AG04450 (cell line): ENCODE results near the gene SLC5A12. TPM values are rescaled to one million over a fixed set of nuclear protein-coding genes. Genes with fewer than 3 reads are reported as not detected.

Experiments
- CTCF ChIA-PET: fragments of 300-600, 350-600 bp; formaldehyde crosslinking; extraction: SDS; loops from one replicate; lab custom pipeline; 2022; ENCODE audit warnings: antibody characterized with exemption, inconsistent platforms; lab: Charles Lee
- POLR2A ChIA-PET: fragments of 350-600 bp; formaldehyde crosslinking; extraction: SDS; loops from one replicate; lab custom pipeline; 2021; ENCODE audit warnings: antibody characterized with exemption, inconsistent platforms; lab: Yijun Ruan, JAX
- DNase-seq: peaks from one replicate; pipeline ENCODE4 v3.0.0-alpha.2; 2011; ENCODE audit warnings: low read depth, low spot score
- H3K27ac ChIP-seq: one replicate; pipeline ENCODE4 v1.5.1; 2012; ENCODE audit warnings: low read depth, low read length, control low read depth
- H3K27me3 ChIP-seq: one replicate; pipeline ENCODE4 v1.6.0; 2012; ENCODE audit warnings: low read length; ENCODE audit not compliant: control insufficient read depth, insufficient read depth
- H3K4me3 ChIP-seq: 2 replicates; pipeline ENCODE4 v1.5.1; 2011; ENCODE audit warnings: mild to moderate bottlenecking, low read depth, low read length, control low read depth
- H3K9me3 ChIP-seq: 2 replicates; pipeline ENCODE4 v1.5.1; 2012; ENCODE audit warnings: low read length; ENCODE audit not compliant: control insufficient read depth, insufficient read depth
- CTCF ChIP-seq: IDR thresholded peaks from 2 replicates; pipeline ENCODE4 v1.5.1; 2011; ENCODE audit warnings: low read depth, low read length, control low read depth, inconsistent platforms
- polyA plus RNA-seq: library from polyadenylated mRNA; depleted of rRNA; stranded (reverse); fragments of >200 nt; gene quantifications from 2 replicates; pipeline ENCODE4 v1.2.3, GENCODE V29; 2011

SLC5A12 gene
- polyA plus RNA-seq, 1 experiment = not detected

DNA sequence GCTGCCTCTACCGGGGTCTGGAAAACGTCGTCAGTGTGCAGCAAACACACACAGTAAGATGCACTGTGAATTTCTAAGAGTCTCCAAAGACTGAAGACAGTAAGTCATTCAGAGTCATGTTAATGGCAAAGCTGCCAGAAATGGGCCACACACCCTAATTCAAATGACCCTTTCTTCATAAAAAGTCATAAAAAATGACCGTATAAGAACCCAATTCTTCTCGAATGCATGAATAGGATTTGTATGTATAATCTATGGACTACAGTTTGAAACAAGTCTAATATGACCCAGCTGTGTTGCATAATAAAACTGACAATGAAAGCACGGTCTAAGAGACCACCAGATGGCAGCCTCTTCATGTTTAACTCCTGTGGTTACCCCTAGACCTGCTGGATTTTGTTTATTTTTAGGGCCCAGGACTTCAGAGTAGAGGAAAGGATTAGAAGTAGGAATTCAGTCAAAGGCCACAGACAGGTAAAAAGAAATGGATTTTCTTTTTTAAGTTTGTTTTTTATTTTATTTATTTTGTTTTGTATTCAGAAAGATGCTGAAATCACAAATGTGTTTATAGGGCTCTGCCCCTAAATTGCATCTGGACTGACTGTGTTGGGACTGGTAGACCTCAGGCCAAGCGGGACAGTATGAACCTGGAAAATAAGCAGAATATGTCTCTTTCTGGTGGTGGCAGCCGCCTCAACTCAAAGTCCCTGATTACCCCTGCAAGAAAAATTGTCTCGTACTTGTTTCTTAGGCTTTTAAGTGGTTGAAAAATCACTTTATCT, 32.1 kb upstream of the SLC5A12 start:
- POLR2A ChIA-PET = no interaction called here
- peak; percentile 85 for TF ChIP-seq CTCF

DNA sequence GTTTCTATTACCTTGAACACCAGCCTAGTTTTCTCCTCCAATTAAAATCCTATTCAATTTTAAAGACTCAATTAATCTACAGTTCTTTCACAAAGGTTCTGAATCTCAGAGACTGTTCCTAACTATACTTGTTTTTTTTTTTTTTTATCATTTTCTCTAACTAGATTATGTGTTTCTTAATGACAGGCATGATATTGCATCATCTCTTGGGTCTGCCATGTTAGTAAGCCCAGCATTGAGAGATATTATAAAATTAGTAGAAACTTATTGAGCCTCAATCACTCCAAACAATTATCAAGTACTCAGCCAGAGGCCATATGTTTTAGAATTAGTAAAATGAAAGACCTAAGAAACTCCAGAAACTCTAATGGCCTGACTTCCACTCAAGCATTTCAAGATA, 28.1 kb upstream of the SLC5A12 start:
- no peak overlapping the region for H3K27ac ChIP-seq
- ChIA-PET CTCF (interaction anchor here (4.8 kb wide), 1 partner anchor 409 kb away, joined by 82 read pairs; no protein-coding TSS in a partner anchor), POLR2A (no interaction called here)
- H3K27me3 ChIP-seq = no peaks in the 10 kb centered on the region
- no peak for TF ChIP-seq CTCF
- no peaks in the 10 kb centered on the region for H3K9me3 ChIP-seq
- H3K4me3 ChIP-seq = no peak overlapping the region
- DNase-seq = no peak

More for the DNA sequence above, 32.1 kb upstream of the SLC5A12 start:
- peak; percentile 45 for DNase-seq
- no peak overlapping the region for H3K4me3 ChIP-seq
- H3K9me3 ChIP-seq = no peaks in the 10 kb centered on the region
- CTCF ChIA-PET = interaction anchor here (0.6 to 4.8 kb wide), 9 partner anchors 367 to 629 kb away, joined by 3 to 82 read pairs (median 3); no protein-coding TSS in a partner anchor
- H3K27ac ChIP-seq = no peak overlapping the region
- H3K27me3 ChIP-seq = no peaks in the 10 kb centered on the region

DNA sequence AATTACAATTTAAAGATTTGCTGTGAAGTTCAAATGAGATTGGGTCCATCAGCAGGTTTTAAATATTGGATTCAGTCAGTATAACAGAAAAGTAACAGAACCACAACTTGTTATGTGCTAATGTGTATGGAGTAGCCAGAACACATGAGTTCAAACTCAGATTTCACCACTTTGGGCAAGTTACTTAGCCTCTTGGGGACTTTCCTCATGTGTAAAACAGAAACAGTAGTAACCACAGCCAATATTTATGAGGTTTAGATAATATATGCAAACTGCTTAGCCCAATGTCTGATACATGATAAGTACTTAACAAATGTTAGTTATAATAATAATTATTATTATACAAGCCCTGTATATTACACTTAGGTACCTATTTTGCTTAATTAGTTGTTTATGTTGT, 21.8 kb upstream of the SLC5A12 start:
- H3K9me3 ChIP-seq = no peaks in the 10 kb centered on the region
- H3K4me3 ChIP-seq = no peak overlapping the region
- no peaks in the 10 kb centered on the region for H3K27me3 ChIP-seq
- POLR2A ChIA-PET = no interaction called here
- H3K27ac ChIP-seq = no peak overlapping the region
- no peak for TF ChIP-seq CTCF
- CTCF ChIA-PET = no interaction called here
- no peak for DNase-seq

- CTCF ChIA-PET = no interaction called here
- no peak for TF ChIP-seq CTCF
- Histone ChIP-seq H3K27ac (no peak overlapping the region), H3K4me3 (no peak overlapping the region), H3K9me3 (no peaks in the 10 kb centered on the region), H3K27me3 (no peaks in the 10 kb centered on the region)
- DNase-seq = no peak
- POLR2A ChIA-PET = no interaction called here
Measured at GRCh38 chr11:26742966-26743365, 21.1 kb upstream of the SLC5A12 start.

- Histone ChIP-seq H3K27ac (no peak overlapping the region), H3K4me3 (no peak overlapping the region), H3K9me3 (no peaks in the 10 kb centered on the region), H3K27me3 (no peaks in the 10 kb centered on the region)
- TF ChIP-seq CTCF = no peak
- ChIA-PET POLR2A (no interaction called here), CTCF (no interaction called here)
- no peak for DNase-seq
Measured at GRCh38 chr11:26741036-26741435, 19.2 kb upstream of the SLC5A12 start.
